Neutrophil (primary cell): ENCODE measurements around the gene PKN3.

Experiments
- H3K27ac ChIP-seq: fragments of 200-600 bp; sonication (generic); 2 replicates; pipeline ENCODE4 v1.5.1; 2016; ENCODE audit warnings: mild to moderate bottlenecking, moderate library complexity
- H3K27me3 ChIP-seq: fragments of 200-600 bp; sonication (generic); 2 replicates; pipeline ENCODE4 v1.6.0; 2016; ENCODE audit warnings: mild to moderate bottlenecking
- H3K36me3 ChIP-seq: fragments of 200-600 bp; sonication (generic); 2 replicates; pipeline ENCODE4 v1.5.1; 2017
- H3K4me1 ChIP-seq, 2 experiments: fragments of 200-600 bp in 1 of 2; sonication (generic) in 1 of 2; 1 replicate in 1 of 2; 2 replicates in 1 of 2; pipeline versions ENCODE4 v1.5.1 to v1.6.1; 2013 to 2016; ENCODE audit warnings: low read depth in 1 of 2, low read length in 1 of 2, mild to moderate bottlenecking in 1 of 2, moderate library complexity in 1 of 2; ENCODE audit not compliant: control insufficient read depth in 1 of 2, insufficient read depth in 1 of 2
- H3K4me3 ChIP-seq, 2 experiments: fragments of 200-600 bp in 1 of 2; sonication (generic) in 1 of 2; 1 replicate in 1 of 2; 2 replicates in 1 of 2; pipeline ENCODE4 v1.5.1; 2013 to 2016; ENCODE audit warnings: low read depth in 1 of 2, low read length in 1 of 2, mild to moderate bottlenecking in 1 of 2, moderate library complexity in 1 of 2
- H3K9me3 ChIP-seq: fragments of 200-600 bp; sonication (generic); 2 replicates; pipeline ENCODE4 v1.5.1; 2016
- TF ChIP-seq, protein P1 (sequence below): fragments of 200-600 bp; sonication (generic); IDR thresholded peaks from 2 replicates; pipeline ENCODE4 v1.5.1; 2016; ENCODE audit warnings: antibody characterized with exemption

The PKN3 gene

DNA sequence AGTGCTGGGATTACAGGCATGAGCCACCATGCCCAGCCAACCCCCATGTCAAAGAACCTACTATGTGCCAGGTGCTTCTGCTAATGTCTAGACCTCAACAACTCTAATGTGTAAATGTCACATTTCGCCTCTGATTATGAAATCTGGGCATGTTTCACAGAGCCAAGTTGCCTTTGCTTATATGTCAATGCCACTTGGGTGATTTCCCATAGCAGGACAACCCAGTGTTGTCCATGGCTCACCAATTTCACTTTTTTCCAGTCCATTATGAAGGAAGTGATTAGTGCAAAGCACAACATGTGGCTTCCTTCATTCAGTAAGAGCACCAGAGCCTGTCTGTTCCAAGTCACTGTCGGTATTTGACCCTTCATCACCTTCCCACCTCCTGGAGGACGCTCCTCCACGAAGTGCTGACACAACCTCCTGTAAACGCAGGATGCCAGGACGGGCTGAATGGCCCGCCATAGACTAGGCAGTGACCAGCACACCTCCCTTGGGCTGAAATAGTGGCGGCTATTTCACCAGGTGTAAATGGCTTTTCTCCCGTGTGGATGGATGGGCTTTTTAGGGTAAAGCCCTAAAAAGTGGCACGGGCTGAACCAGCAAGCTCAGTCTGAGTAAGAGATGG, 962 bp upstream of the PKN3 start:
- Histone ChIP-seq H3K27me3 (peaks cover 20% of the 10 kb centered on the region), H3K36me3 (peaks cover 6% of the 10 kb centered on the region), H3K4me1 (peaks cover 11 to 20% of the 10 kb centered on the region in 2 experiments), H3K4me3 (no peak overlapping the region), H3K9me3 (no peaks in the 10 kb centered on the region), H3K27ac (no peak overlapping the region)
- TF ChIP-seq, protein P1, sequence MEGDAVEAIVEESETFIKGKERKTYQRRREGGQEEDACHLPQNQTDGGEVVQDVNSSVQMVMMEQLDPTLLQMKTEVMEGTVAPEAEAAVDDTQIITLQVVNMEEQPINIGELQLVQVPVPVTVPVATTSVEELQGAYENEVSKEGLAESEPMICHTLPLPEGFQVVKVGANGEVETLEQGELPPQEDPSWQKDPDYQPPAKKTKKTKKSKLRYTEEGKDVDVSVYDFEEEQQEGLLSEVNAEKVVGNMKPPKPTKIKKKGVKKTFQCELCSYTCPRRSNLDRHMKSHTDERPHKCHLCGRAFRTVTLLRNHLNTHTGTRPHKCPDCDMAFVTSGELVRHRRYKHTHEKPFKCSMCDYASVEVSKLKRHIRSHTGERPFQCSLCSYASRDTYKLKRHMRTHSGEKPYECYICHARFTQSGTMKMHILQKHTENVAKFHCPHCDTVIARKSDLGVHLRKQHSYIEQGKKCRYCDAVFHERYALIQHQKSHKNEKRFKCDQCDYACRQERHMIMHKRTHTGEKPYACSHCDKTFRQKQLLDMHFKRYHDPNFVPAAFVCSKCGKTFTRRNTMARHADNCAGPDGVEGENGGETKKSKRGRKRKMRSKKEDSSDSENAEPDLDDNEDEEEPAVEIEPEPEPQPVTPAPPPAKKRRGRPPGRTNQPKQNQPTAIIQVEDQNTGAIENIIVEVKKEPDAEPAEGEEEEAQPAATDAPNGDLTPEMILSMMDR, result no peak

DNA sequence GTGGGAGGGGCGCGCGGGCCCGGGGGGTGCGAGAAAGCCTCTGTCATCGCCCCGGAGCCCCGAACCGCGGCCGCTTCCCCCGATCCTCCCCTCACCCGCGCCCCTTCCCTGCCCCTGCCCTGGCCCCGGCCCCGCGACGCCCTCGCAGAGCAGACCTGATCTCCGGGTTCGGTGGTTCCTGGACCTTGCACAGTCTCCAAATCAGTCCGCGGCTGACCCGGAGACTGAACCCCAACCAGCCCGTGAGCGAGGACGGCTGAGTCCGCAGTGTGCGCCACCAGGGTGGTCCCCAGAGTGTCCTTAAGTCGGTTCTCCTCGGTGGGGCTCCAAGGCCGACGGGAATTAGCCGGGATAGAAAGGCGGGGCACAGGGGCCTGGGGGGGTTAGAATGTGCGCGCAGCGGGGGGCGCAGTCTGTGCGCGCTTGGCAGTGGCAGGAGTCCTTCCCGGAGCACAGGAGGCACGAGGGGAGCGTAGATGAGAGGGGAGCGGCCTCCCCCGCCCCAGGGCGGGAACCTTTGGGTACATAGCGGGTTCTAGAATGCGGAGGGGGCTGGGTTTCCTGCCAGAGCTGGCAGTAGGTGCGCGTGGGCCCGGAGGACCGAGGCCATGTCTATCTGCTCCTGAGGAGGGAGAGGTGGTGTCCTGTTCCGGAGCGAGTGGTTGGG, 779 bp downstream of the PKN3 start:
- TF ChIP-seq, protein P1, result no peak
- H3K36me3 ChIP-seq, result no peaks in the 10 kb centered on the region
- peak overlapping the region; percentile 64 to 92 for H3K4me3 ChIP-seq
- H3K27me3 ChIP-seq, result peaks cover 20% of the 10 kb centered on the region
- H3K27ac ChIP-seq, result peak overlapping the region; percentile 56
- no peaks in the 10 kb centered on the region for H3K9me3 ChIP-seq
- H3K4me1 ChIP-seq, result peaks cover 11 to 20% of the 10 kb centered on the region in 2 experiments

DNA sequence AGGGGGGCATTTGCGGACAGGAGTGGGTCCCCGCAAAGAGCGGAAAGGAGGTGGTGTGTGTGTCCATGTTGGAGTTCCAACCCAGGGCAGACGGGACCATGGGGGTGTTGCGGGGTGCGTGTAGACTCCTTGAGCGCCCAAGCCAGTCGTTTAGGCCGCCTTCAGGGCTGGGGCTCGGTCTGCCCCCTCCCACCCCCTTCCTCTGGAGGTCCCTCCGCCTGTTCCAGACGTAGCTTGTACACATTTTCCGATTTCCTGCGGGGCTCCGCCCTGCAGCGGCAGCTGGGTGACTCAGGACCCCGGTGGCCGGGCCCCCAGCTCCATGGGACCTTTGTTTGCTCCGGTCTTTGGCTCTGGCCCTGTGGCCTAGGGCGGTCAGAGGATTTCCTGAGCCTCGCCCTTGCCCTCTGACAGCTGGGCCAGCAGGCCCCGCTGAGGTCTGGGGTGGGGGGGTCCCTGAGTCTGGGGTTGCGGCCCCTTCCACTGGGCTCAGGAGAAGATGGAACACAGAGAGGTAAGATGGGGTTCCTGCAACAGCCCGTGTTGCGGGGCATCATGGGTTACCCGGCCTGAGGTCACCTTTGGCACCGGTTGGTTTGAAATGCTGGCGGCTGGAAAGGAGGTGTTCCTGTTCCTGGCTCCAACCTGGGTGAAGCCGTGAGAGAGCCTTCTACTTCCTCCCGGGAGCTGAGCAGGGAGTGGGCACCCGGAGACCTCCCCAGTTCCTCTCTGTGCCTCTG, 1.5 kb downstream of the PKN3 start:
- Histone ChIP-seq H3K4me3 (peak overlapping the region; percentile 64 to 92), H3K9me3 (no peaks in the 10 kb centered on the region), H3K27ac (peak overlapping the region; percentile 49), H3K27me3 (peaks cover 20% of the 10 kb centered on the region), H3K36me3 (no peaks in the 10 kb centered on the region), H3K4me1 (peaks cover 11 to 20% of the 10 kb centered on the region in 2 experiments)
- TF ChIP-seq, protein P1, result no peak

DNA sequence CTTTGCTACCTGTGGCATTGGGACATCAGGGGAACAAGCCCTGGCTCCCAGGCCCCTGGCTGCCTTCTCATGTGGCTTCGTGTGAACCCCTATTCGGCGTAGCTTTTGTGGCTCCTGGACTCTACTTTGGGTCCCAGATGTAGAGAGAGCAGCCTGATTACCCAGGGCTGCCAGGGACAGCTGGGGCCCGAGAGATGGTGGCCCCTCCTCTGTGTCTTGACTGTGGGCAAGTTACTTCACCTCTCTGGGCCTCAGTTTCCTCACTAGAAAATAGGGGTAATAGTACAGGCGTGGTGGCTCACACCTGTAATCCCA, 2.0 kb downstream of the PKN3 start:
- H3K27me3 ChIP-seq, result peaks cover 20% of the 10 kb centered on the region
- no peak overlapping the region for H3K4me3 ChIP-seq
- peaks cover 11 to 20% of the 10 kb centered on the region in 2 experiments for H3K4me1 ChIP-seq
- peak overlapping the region; percentile 49 for H3K27ac ChIP-seq
- TF ChIP-seq, protein P1, result no peak
- no peaks in the 10 kb centered on the region for H3K9me3 ChIP-seq
- H3K36me3 ChIP-seq, result no peaks in the 10 kb centered on the region

DNA sequence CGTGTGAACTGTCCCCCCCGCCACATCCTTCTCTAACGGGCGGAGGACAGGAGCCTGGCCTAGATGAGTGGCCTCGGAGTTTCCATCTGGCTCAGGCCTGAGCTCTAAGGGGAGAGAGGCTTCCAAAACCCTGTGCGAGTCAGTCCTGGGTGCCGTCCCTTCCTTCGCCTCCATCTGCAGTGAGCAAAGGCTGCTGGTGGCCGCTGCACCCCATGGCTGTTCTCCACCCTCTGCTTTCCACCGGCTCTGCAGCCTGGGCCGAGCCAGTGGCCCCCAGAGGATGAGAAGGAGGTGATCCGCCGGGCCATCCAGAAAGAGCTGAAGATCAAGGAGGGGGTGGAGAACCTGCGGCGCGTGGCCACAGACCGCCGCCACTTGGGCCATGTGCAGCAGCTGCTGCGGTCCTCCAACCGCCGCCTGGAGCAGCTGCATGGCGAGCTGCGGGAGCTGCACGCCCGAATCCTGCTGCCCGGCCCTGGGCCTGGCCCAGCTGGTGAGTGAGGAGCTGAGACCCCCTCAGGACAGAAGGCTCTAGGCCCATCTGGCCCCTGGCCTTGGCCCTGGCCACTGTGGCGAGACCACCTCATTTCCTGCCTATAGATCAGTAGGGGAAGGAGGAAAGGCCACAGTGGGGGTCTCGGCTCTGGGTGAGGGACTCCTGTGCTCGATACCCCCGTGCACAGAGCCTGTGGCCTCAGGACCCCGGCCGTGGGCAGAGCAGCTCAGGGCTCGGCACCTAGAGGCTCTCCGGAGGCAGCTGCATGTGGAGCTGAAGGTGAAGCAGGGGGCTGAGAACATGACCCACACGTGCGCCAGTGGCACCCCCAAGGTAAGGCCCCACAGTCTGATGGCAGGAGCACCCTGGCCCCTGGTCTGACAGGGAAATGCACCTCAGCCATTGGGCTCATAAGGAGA, 3.0 kb downstream of the PKN3 start:
- peaks cover 20% of the 10 kb centered on the region for H3K27me3 ChIP-seq
- TF ChIP-seq, protein P1, result no peak
- H3K4me3 ChIP-seq, result no peak overlapping the region
- H3K4me1 ChIP-seq, result peaks cover 11 to 20% of the 10 kb centered on the region in 2 experiments
- H3K27ac ChIP-seq, result no peak overlapping the region
- H3K36me3 ChIP-seq, result no peaks in the 10 kb centered on the region
- no peaks in the 10 kb centered on the region for H3K9me3 ChIP-seq
